Stomach (tissue), 4 donors: ENCODE results near the gene DNAAF8.

Experiments
- CTCF ChIP-seq, 7 experiments: fragments of 450-650 bp in 4 of 7; fragments of 200-600 bp in 3 of 7; sonication (generic) in 3 of 7; IDR thresholded peaks; one replicate each; pipeline ENCODE4 v1.5.1; 2016 to 2019; ENCODE audit warnings: antibody characterized with exemption in 7 of 7, control low read depth in 2 of 7, mild to moderate bottlenecking in 1 of 7
- EP300 ChIP-seq: sonication (generic); formaldehyde crosslinking; IDR thresholded peaks from one replicate; pipeline ENCODE4 v1.6.1; 2017; ENCODE audit warnings: antibody characterized with exemption
- POLR2A ChIP-seq, 4 donors: fragments of 450-650 bp; IDR thresholded peaks; one replicate each; pipeline ENCODE4 v1.6.1; 2016; ENCODE audit warnings: antibody characterized with exemption in 4 of 4, control low read depth in 2 of 4, mild to moderate bottlenecking in 1 of 4, moderate library complexity in 1 of 4

- TF ChIP-seq CTCF (IDR thresholded peaks at IDR 0.05) (no peak), POLR2A (IDR thresholded peaks at IDR 0.05) (no peak), EP300 (no peak)
Measured at GRCh38 chr16:4785758-4786433, 51.6 kb downstream of the DNAAF8 start.
